ENCODE results near the gene N4BP2. TPM values are rescaled to one million over a fixed set of nuclear protein-coding genes. Genes with fewer than 3 reads are reported as not detected.
"Not testable (repeated sequence)": the region's sequence is repeated elsewhere in the genome, so short reads cannot be mapped to it uniquely, and the experiment has no call there.

The N4BP2 gene
- total RNA-seq, 1 donor from 2014 or later, result 11.9 TPM

DNA sequence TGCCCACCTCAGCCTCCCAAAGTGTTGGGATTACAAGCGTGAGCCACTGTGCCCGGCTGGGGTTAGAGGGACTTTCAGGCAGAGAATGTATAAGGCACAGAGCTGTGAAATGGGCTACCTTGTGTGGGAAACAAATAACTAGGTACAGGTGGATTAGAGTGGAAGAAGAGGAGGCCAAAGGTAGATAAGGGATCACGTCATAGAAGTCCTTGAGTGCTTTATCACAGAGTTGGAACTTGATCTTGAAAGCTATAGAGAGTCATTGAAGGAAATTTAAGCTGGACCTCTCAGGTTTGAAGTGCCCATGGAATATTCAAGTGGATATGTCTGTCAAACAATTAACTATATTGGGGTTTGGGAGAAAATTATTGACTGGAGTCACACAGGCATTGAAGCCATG, 8.4 kb downstream of the N4BP2 start:
- no peaks in the 10 kb centered on the region for H3K36me3 ChIP-seq (ENCODE audit: control insufficient read depth, insufficient read depth, low read length)
- DNase-seq (ENCODE audit: low read depth), result no peak
- TF ChIP-seq, protein P1, sequence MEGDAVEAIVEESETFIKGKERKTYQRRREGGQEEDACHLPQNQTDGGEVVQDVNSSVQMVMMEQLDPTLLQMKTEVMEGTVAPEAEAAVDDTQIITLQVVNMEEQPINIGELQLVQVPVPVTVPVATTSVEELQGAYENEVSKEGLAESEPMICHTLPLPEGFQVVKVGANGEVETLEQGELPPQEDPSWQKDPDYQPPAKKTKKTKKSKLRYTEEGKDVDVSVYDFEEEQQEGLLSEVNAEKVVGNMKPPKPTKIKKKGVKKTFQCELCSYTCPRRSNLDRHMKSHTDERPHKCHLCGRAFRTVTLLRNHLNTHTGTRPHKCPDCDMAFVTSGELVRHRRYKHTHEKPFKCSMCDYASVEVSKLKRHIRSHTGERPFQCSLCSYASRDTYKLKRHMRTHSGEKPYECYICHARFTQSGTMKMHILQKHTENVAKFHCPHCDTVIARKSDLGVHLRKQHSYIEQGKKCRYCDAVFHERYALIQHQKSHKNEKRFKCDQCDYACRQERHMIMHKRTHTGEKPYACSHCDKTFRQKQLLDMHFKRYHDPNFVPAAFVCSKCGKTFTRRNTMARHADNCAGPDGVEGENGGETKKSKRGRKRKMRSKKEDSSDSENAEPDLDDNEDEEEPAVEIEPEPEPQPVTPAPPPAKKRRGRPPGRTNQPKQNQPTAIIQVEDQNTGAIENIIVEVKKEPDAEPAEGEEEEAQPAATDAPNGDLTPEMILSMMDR (IDR thresholded peaks at IDR 0.05; ENCODE audit: insufficient read depth, low read length, poor library complexity, severe bottlenecking), result no peak
- no peak overlapping the region for H3K4me3 ChIP-seq (ENCODE audit: low read depth, low read length)
- no peaks in the 10 kb centered on the region for H3K27me3 ChIP-seq (ENCODE audit: control insufficient read depth, insufficient read depth, low read length)

DNA sequence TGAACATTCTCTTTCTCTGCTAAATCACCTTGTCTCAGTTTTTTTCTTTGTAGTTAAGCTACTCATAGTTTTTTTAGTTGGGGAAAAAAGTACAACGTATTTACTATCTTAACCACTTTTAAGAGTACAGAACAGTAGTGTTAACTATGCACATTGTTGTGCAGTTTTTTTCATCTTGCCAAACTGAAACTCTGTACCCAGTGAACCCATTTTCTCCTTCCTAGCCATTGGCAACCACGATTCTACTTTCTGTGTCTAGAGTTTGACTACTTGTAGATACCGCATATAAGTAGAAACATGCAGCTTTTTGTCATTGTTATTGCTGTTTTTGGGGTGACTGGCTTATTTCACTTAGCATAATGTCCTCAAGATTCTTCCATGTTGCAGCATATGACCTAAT, 10.0 kb downstream of the N4BP2 start:
- H3K36me3 ChIP-seq (ENCODE audit: control insufficient read depth, insufficient read depth, low read length), result no peaks in the 10 kb centered on the region
- no peak overlapping the region for H3K4me3 ChIP-seq (ENCODE audit: low read depth, low read length)
- no peak for DNase-seq (ENCODE audit: low read depth)
- H3K27me3 ChIP-seq (ENCODE audit: control insufficient read depth, insufficient read depth, low read length), result no peaks in the 10 kb centered on the region
- TF ChIP-seq, protein P1 (IDR thresholded peaks at IDR 0.05; ENCODE audit: insufficient read depth, low read length, poor library complexity, severe bottlenecking), result no peak

DNA sequence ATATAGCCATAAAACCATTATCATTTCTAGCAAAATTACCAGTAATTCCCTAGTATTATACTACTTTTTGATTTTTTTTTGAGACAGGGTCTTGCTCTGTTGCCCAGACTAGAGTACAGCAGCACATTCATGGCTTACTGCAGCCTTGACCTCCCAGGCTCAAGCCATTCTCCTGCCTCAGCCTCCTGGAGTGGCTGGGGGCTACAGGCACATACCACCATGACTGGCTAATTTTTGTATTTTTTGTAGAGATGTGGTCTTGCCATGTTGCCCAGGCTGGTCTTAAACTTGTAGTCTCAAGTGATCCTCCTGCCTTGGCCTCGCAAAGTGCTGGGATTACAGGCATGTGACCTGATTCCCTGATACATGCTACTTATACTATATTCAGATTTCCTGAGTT, 13.7 kb downstream of the N4BP2 start:
- DNase-seq (ENCODE audit: low read depth), result no peak
- TF ChIP-seq, protein P1 (IDR thresholded peaks at IDR 0.05; ENCODE audit: insufficient read depth, low read length, poor library complexity, severe bottlenecking), result no peak
- H3K4me3 ChIP-seq (ENCODE audit: low read depth, low read length), result no peak overlapping the region
- no peaks in the 10 kb centered on the region for H3K27me3 ChIP-seq (ENCODE audit: control insufficient read depth, insufficient read depth, low read length)
- no peaks in the 10 kb centered on the region for H3K36me3 ChIP-seq (ENCODE audit: control insufficient read depth, insufficient read depth, low read length)

DNA sequence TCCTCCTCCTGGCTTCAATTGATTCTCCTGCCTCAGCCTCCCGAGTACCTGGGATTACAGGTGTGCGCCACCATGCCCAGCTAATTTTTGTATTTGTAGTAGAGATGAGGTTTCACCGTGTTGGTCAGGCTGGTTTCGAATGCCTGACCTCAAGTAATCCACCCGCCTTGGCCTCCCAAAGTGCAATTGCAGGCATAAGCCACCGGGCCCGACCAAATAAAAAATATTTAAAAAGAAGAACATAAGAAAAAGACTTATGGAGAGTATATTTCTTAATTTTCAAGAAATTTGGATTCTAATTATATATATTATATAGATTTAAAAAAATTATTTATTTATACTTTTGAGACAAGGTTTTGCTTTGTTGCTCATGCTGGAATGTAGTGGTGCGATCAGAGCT, 29.8 kb downstream of the N4BP2 start:
- Histone ChIP-seq H3K27me3 (ENCODE audit: control insufficient read depth, insufficient read depth, low read length) (no peaks in the 10 kb centered on the region), H3K36me3 (ENCODE audit: control insufficient read depth, insufficient read depth, low read length) (no peaks in the 10 kb centered on the region), H3K4me3 (ENCODE audit: low read depth, low read length) (no peak overlapping the region)
- DNase-seq (ENCODE audit: low read depth), result no peak
- TF ChIP-seq, protein P1 (IDR thresholded peaks at IDR 0.05; ENCODE audit: insufficient read depth, low read length, poor library complexity, severe bottlenecking), result no peak

DNA sequence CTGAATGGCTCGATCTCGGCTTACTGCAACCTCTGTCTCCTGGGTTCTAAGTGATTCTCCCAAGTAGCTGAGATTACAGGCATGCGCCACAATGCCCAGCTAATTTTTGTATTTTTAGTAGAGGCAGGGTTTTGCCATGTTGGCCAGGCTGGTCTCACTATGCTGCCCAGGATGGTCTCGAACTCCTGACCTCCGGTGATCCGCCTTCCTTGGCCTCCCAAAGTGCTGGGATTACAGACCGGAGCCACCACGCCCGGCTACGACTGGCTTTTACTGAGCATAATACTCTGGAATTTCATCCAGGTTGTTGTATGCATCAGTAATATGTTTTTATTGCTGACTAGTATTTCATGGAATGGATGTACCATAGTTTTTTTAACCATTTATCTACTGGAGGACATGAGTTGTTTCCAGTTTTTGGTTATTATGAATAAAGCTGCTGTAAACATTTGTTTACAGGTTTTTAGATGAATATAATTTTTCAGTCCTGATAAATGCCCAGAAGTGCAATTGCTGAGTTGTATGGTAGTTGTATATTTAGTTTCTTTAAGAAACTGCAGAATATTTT, 31.2 kb downstream of the N4BP2 start:
- H3K4me3 ChIP-seq (ENCODE audit: low read depth, low read length), result no peak overlapping the region
- TF ChIP-seq, protein P1 (IDR thresholded peaks at IDR 0.05; ENCODE audit: insufficient read depth, low read length, poor library complexity, severe bottlenecking), result no peak
- no peak for DNase-seq (ENCODE audit: low read depth)
- H3K27me3 ChIP-seq (ENCODE audit: control insufficient read depth, insufficient read depth, low read length), result no peaks in the 10 kb centered on the region
- no peaks in the 10 kb centered on the region for H3K36me3 ChIP-seq (ENCODE audit: control insufficient read depth, insufficient read depth, low read length)

DNA sequence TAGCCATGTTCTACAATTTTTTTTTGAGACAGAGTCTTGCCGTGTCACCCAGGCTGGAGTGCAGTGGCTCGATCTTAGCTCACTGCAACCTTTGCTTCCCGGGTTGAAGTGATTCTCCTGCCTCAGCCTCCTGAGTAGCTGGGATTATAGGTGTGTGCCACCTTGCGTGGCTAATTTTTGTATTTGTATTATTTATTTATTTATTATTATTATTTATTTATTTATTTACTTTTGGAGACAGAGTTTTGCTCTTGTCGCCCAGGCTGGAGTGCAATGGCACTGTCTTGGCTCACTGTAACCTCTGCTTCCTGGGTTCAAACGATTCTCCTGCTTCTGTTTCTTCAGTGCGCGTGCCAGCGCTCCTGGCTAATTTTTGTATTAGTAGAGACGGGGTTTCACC, 36.8 kb downstream of the N4BP2 start:
- not testable (repeated sequence) for H3K27me3 ChIP-seq (ENCODE audit: control insufficient read depth, insufficient read depth, low read length); H3K4me3 ChIP-seq (ENCODE audit: low read depth, low read length); H3K36me3 ChIP-seq (ENCODE audit: control insufficient read depth, insufficient read depth, low read length); DNase-seq (ENCODE audit: low read depth)

Measured in kidney epithelial cell (primary cell).